ENCODE data around the gene NUDT16L1. TPM values are rescaled to one million over a fixed set of nuclear protein-coding genes. Genes with fewer than 3 reads are reported as not detected.

The NUDT16L1 gene
- total RNA-seq (17.2 and 21.5 TPM in 2 replicates), polyA plus RNA-seq (14.0 and 19.7 TPM in 2 replicates), polyA minus RNA-seq (ENCODE audit: low replicate concordance) (13.1 and 20.3 TPM in 2 replicates)
- polyA plus RNA-seq (2012): 19.7 and 29.1 TPM in 2 replicates

- Histone ChIP-seq H3K9me3 (ENCODE audit: control insufficient read depth, insufficient read depth, low read depth, low read length) (no peaks in the 10 kb centered on the region), H4K20me1 (ENCODE audit: control insufficient read depth, extremely low read depth, insufficient read depth, low read length) (no peaks in the 10 kb centered on the region), H3K4me2 (ENCODE audit: extremely low read depth, insufficient read depth, low read length) (peak within 1 kb of the TSS; percentile 89), H3K4me1 (ENCODE audit: control insufficient read depth, extremely low read depth, insufficient read depth, low read length) (peaks cover 7% of the 10 kb centered on the region), H3K36me3 (ENCODE audit: control insufficient read depth, insufficient read depth, low read length) (peaks cover 25% of the 10 kb centered on the region), H2AFZ (ENCODE audit: low read length) (peak within 1 kb of the TSS; percentile 54), H3K27me3 (ENCODE audit: control insufficient read depth, insufficient read depth, low read length) (no peaks in the 10 kb centered on the region), H3K4me3 (replicated peaks in 1 of 4; ENCODE audit: control extremely low read depth in 1 of 4, insufficient read depth in 1 of 4, low read depth in 3 of 4, low read length in 4 of 4) (peak within 1 kb of the TSS; percentile 60 to 82 (median 76)), H3K9ac (ENCODE audit: insufficient read depth, low read length) (peak within 1 kb of the TSS; percentile 90), H3K79me2 (ENCODE audit: control insufficient read depth, insufficient read depth, low read length) (peaks cover 4% of the 10 kb centered on the region), H3K27ac (ENCODE audit: insufficient read depth, low read length) (peak within 1 kb of the TSS; percentile 53)
- TF ChIP-seq, protein P1, sequence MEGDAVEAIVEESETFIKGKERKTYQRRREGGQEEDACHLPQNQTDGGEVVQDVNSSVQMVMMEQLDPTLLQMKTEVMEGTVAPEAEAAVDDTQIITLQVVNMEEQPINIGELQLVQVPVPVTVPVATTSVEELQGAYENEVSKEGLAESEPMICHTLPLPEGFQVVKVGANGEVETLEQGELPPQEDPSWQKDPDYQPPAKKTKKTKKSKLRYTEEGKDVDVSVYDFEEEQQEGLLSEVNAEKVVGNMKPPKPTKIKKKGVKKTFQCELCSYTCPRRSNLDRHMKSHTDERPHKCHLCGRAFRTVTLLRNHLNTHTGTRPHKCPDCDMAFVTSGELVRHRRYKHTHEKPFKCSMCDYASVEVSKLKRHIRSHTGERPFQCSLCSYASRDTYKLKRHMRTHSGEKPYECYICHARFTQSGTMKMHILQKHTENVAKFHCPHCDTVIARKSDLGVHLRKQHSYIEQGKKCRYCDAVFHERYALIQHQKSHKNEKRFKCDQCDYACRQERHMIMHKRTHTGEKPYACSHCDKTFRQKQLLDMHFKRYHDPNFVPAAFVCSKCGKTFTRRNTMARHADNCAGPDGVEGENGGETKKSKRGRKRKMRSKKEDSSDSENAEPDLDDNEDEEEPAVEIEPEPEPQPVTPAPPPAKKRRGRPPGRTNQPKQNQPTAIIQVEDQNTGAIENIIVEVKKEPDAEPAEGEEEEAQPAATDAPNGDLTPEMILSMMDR (conservative IDR thresholded peaks at IDR 0.05 in 1 of 2, IDR thresholded peaks at IDR 0.05 in 1 of 2; ENCODE audit: low read depth in 1 of 2, low read length in 2 of 2): peak in 1 of 2 donors; percentile 6
- no peak for TF ChIP-seq EZH2 (IDR thresholded peaks at IDR 0.05; ENCODE audit: low read length, missing control alignments)
- DNase-seq (ENCODE audit: low read depth in 2 of 2): peak; percentile 90 to 92
These were observed at the start of gene NUDT16L1 for GRCh38 chr16:4693296-4693955. NUDT16L1 (plus strand) TSS chr16:4693562; CDS start chr16:4693727, 165 bp downstream.

- no peak overlapping the region for H3K4me3 ChIP-seq (replicated peaks in 1 of 4; ENCODE audit: control extremely low read depth in 1 of 4, insufficient read depth in 1 of 4, low read depth in 3 of 4, low read length in 4 of 4)
- DNase-seq (ENCODE audit: low read depth in 2 of 2): no peak
- TF ChIP-seq EZH2 (IDR thresholded peaks at IDR 0.05; ENCODE audit: low read length, missing control alignments): no peak
- TF ChIP-seq, protein P1 (conservative IDR thresholded peaks at IDR 0.05 in 1 of 2, IDR thresholded peaks at IDR 0.05 in 1 of 2; ENCODE audit: low read depth in 1 of 2, low read length in 2 of 2): no peak
- no peaks in the 10 kb centered on the region for H3K4me1 ChIP-seq (ENCODE audit: control insufficient read depth, extremely low read depth, insufficient read depth, low read length)
- H3K27me3 ChIP-seq (ENCODE audit: control insufficient read depth, insufficient read depth, low read length): no peaks in the 10 kb centered on the region
- H3K36me3 ChIP-seq (ENCODE audit: control insufficient read depth, insufficient read depth, low read length): peaks cover 3% of the 10 kb centered on the region
- H3K4me2 ChIP-seq (ENCODE audit: extremely low read depth, insufficient read depth, low read length): no peak overlapping the region
- H3K9ac ChIP-seq (ENCODE audit: insufficient read depth, low read length): no peak overlapping the region
- H3K79me2 ChIP-seq (ENCODE audit: control insufficient read depth, insufficient read depth, low read length): peaks cover 15% of the 10 kb centered on the region
- H3K27ac ChIP-seq (ENCODE audit: insufficient read depth, low read length): no peak overlapping the region
- H3K9me3 ChIP-seq (ENCODE audit: control insufficient read depth, insufficient read depth, low read depth, low read length): no peaks in the 10 kb centered on the region
- no peak overlapping the region for H2AFZ ChIP-seq (ENCODE audit: low read length)
- no peaks in the 10 kb centered on the region for H4K20me1 ChIP-seq (ENCODE audit: control insufficient read depth, extremely low read depth, insufficient read depth, low read length)
These were observed 46.4 kb upstream of the NUDT16L1 start for GRCh38 chr16:4646773-4647643.

GRCh38 chr16:4647644-4647980 lies 45.8 kb upstream of the NUDT16L1 start:
- no peaks in the 10 kb centered on the region for H3K27me3 ChIP-seq (ENCODE audit: control insufficient read depth, insufficient read depth, low read length)
- no peak for TF ChIP-seq EZH2 (IDR thresholded peaks at IDR 0.05; ENCODE audit: low read length, missing control alignments)
- TF ChIP-seq, protein P1 (conservative IDR thresholded peaks at IDR 0.05 in 1 of 2, IDR thresholded peaks at IDR 0.05 in 1 of 2; ENCODE audit: low read depth in 1 of 2, low read length in 2 of 2): no peak
- H2AFZ ChIP-seq (ENCODE audit: low read length): no peak overlapping the region
- H3K4me2 ChIP-seq (ENCODE audit: extremely low read depth, insufficient read depth, low read length): no peak overlapping the region
- peaks cover 13% of the 10 kb centered on the region for H3K79me2 ChIP-seq (ENCODE audit: control insufficient read depth, insufficient read depth, low read length)
- no peaks in the 10 kb centered on the region for H3K9me3 ChIP-seq (ENCODE audit: control insufficient read depth, insufficient read depth, low read depth, low read length)
- H3K4me3 ChIP-seq (replicated peaks in 1 of 4; ENCODE audit: control extremely low read depth in 1 of 4, insufficient read depth in 1 of 4, low read depth in 3 of 4, low read length in 4 of 4): no peak overlapping the region
- H3K4me1 ChIP-seq (ENCODE audit: control insufficient read depth, extremely low read depth, insufficient read depth, low read length): no peaks in the 10 kb centered on the region
- H4K20me1 ChIP-seq (ENCODE audit: control insufficient read depth, extremely low read depth, insufficient read depth, low read length): no peaks in the 10 kb centered on the region
- H3K27ac ChIP-seq (ENCODE audit: insufficient read depth, low read length): no peak overlapping the region
- peaks cover 5% of the 10 kb centered on the region for H3K36me3 ChIP-seq (ENCODE audit: control insufficient read depth, insufficient read depth, low read length)
- no peak for DNase-seq (ENCODE audit: low read depth in 2 of 2)
- no peak overlapping the region for H3K9ac ChIP-seq (ENCODE audit: insufficient read depth, low read length)

Measured in fibroblast of lung (primary cell).